Measurements from ENCODE around the gene KCNMA1.

The KCNMA1 gene

DNA sequence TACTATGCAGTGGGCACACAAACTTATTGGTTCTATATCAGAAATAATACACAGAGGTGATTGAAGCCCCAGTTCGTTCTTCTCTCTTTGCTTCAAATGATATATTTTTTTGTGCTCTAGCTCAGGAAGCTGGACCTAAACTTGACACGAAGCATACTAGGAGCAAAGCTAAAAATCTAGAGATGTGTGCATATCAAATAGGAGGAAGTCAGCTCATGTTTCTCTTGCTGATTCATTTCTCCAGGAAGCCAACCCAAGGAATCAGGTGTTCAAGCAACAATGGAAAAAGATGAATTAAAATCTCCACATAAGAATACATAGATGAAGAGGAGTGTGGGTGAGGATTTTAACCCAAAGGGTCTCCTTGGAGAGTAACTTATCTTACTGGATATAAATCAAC lies 432.5 kb downstream of the KCNMA1 start:
- Histone ChIP-seq H4K20me1 (ENCODE audit: low read depth, low read length) (no peaks in the 10 kb centered on the region), H3K27ac (ENCODE audit: low read depth, low read length) (no peak overlapping the region), H2AFZ (ENCODE audit: low read depth, low read length, severe bottlenecking) (no peak overlapping the region), H3K4me2 (ENCODE audit: low read depth, low read length, poor library complexity, severe bottlenecking) (no peak overlapping the region), H3K79me2 (ENCODE audit: insufficient read depth, low read length) (no peaks in the 10 kb centered on the region), H3K9me3 (ENCODE audit: insufficient read depth, low read length) (no peaks in the 10 kb centered on the region), H3K4me3 (ENCODE audit: insufficient read depth, low read length, poor library complexity, severe bottlenecking) (no peak overlapping the region), H3K9ac (ENCODE audit: low read length) (no peak overlapping the region), H3K27me3 (ENCODE audit: low read length) (no peaks in the 10 kb centered on the region), H3K36me3 (ENCODE audit: low read length) (no peaks in the 10 kb centered on the region), H3K9me2 (replicated peaks; ENCODE audit: insufficient read depth, low read length) (no peaks in the 10 kb centered on the region), H3F3A (ENCODE audit: insufficient read depth) (no peaks in the 10 kb centered on the region)
- TF ChIP-seq EZH2phosphoT487 (conservative IDR thresholded peaks at IDR 0.05; ENCODE audit: low read length): no peak
- TF ChIP-seq, protein P1, sequence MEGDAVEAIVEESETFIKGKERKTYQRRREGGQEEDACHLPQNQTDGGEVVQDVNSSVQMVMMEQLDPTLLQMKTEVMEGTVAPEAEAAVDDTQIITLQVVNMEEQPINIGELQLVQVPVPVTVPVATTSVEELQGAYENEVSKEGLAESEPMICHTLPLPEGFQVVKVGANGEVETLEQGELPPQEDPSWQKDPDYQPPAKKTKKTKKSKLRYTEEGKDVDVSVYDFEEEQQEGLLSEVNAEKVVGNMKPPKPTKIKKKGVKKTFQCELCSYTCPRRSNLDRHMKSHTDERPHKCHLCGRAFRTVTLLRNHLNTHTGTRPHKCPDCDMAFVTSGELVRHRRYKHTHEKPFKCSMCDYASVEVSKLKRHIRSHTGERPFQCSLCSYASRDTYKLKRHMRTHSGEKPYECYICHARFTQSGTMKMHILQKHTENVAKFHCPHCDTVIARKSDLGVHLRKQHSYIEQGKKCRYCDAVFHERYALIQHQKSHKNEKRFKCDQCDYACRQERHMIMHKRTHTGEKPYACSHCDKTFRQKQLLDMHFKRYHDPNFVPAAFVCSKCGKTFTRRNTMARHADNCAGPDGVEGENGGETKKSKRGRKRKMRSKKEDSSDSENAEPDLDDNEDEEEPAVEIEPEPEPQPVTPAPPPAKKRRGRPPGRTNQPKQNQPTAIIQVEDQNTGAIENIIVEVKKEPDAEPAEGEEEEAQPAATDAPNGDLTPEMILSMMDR (IDR thresholded peaks at IDR 0.05; ENCODE audit: insufficient read depth, low read length, poor library complexity, severe bottlenecking): no peak

DNA sequence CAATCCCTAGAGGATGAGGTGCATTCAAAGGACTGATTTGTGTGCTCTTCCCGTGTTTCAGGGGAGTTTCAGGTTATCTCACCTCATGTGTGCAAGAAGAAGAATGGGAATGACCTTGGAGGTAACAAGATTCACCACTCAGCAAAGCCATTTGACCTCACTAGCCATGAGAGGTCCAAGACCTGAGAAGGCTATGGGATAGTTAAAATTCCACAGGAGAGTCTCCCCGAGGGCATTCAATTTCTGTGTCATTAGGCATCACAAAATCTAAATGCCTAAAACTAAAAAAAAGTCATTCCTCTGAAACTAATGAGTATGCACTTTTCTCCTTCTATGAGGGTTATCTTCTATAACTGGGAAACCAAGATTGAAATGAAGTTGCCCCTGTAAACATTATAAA lies 433.4 kb downstream of the KCNMA1 start:
- TF ChIP-seq EZH2phosphoT487 (conservative IDR thresholded peaks at IDR 0.05; ENCODE audit: low read length): no peak
- TF ChIP-seq, protein P1 (IDR thresholded peaks at IDR 0.05; ENCODE audit: insufficient read depth, low read length, poor library complexity, severe bottlenecking): no peak
- Histone ChIP-seq H3K27ac (ENCODE audit: low read depth, low read length) (no peak overlapping the region), H3K79me2 (ENCODE audit: insufficient read depth, low read length) (no peaks in the 10 kb centered on the region), H3K9me2 (replicated peaks; ENCODE audit: insufficient read depth, low read length) (no peaks in the 10 kb centered on the region), H2AFZ (ENCODE audit: low read depth, low read length, severe bottlenecking) (no peak overlapping the region), H3K9me3 (ENCODE audit: insufficient read depth, low read length) (no peaks in the 10 kb centered on the region), H3K4me2 (ENCODE audit: low read depth, low read length, poor library complexity, severe bottlenecking) (no peak overlapping the region), H3K36me3 (ENCODE audit: low read length) (no peaks in the 10 kb centered on the region), H3K4me3 (ENCODE audit: insufficient read depth, low read length, poor library complexity, severe bottlenecking) (no peak overlapping the region), H3K27me3 (ENCODE audit: low read length) (no peaks in the 10 kb centered on the region), H3K9ac (ENCODE audit: low read length) (no peak overlapping the region), H4K20me1 (ENCODE audit: low read depth, low read length) (no peaks in the 10 kb centered on the region), H3F3A (ENCODE audit: insufficient read depth) (no peaks in the 10 kb centered on the region)

DNA sequence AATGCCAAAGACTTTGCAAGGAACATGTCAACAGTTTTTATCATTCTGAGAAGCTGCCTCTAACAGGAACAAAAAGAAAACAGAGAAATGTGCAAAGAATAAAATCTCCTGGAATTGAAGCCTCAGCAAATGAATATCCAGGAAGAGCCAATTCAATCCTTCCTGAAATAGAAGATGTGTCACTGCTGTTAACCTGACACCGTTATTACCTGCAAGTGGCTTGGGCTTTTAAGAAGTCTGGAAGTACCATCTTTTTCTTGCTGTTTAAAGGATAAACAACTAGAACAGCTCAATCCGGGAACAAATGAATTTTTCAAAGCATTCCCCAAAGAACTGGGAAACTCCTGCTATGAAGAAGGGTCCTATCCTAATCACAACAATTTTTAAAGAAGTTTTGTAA lies 434.8 kb downstream of the KCNMA1 start:
- no peak overlapping the region for H2AFZ ChIP-seq (ENCODE audit: low read depth, low read length, severe bottlenecking)
- no peak overlapping the region for H3K27ac ChIP-seq (ENCODE audit: low read depth, low read length)
- no peaks in the 10 kb centered on the region for H3K36me3 ChIP-seq (ENCODE audit: low read length)
- no peak overlapping the region for H3K4me2 ChIP-seq (ENCODE audit: low read depth, low read length, poor library complexity, severe bottlenecking)
- no peak for TF ChIP-seq EZH2phosphoT487 (conservative IDR thresholded peaks at IDR 0.05; ENCODE audit: low read length)
- TF ChIP-seq, protein P1 (IDR thresholded peaks at IDR 0.05; ENCODE audit: insufficient read depth, low read length, poor library complexity, severe bottlenecking): no peak
- no peaks in the 10 kb centered on the region for H4K20me1 ChIP-seq (ENCODE audit: low read depth, low read length)
- no peaks in the 10 kb centered on the region for H3K9me2 ChIP-seq (replicated peaks; ENCODE audit: insufficient read depth, low read length)
- no peak overlapping the region for H3K4me3 ChIP-seq (ENCODE audit: insufficient read depth, low read length, poor library complexity, severe bottlenecking)
- no peaks in the 10 kb centered on the region for H3K9me3 ChIP-seq (ENCODE audit: insufficient read depth, low read length)
- H3K79me2 ChIP-seq (ENCODE audit: insufficient read depth, low read length): no peaks in the 10 kb centered on the region
- H3K9ac ChIP-seq (ENCODE audit: low read length): no peak overlapping the region
- no peaks in the 10 kb centered on the region for H3F3A ChIP-seq (ENCODE audit: insufficient read depth)
- H3K27me3 ChIP-seq (ENCODE audit: low read length): no peaks in the 10 kb centered on the region

Measured in SU-DHL-6 (cell line).